Stimulated activated CD8-positive, alpha-beta memory T cell treated with anti-CD3 and anti-CD28 coated beads, Interleukin-15, amount 100 ng/mL, for 24 hours (primary cell): ENCODE data around the gene ATRN.
"Not testable (repeated sequence)": the region's sequence is repeated elsewhere in the genome, so short reads cannot be mapped to it uniquely, and the experiment has no call there.

Experiments
- DNase-seq: peaks from one replicate; pipeline ENCODE4 v3.0.0-alpha.2; 2020; ENCODE audit warnings: low read depth

Gene ATRN

GRCh38 chr20:3515379-3516170 lies 44.8 kb downstream of the ATRN start:
- DNase-seq = no peak

GRCh38 chr20:3521852-3522740 lies 51.3 kb downstream of the ATRN start:
- DNase-seq = no peak

GRCh38 chr20:3524696-3525095 lies 53.9 kb downstream of the ATRN start:
- DNase-seq = not testable (repeated sequence)

GRCh38 chr20:3532089-3532615 lies 61.3 kb downstream of the ATRN start:
- no peak for DNase-seq

- DNase-seq = not testable (repeated sequence)
Observed at GRCh38 chr20:3537733-3538132, 66.9 kb downstream of the ATRN start.

GRCh38 chr20:3539311-3540107 lies 68.7 kb downstream of the ATRN start:
- DNase-seq = no peak

GRCh38 chr20:3541887-3542721 lies 71.3 kb downstream of the ATRN start:
- no peak for DNase-seq

- no peak for DNase-seq
Observed at GRCh38 chr20:3543901-3544507, 73.2 kb downstream of the ATRN start.

- no peak for DNase-seq
Observed at GRCh38 chr20:3545401-3545925, 74.6 kb downstream of the ATRN start.

- DNase-seq = no peak
Observed at GRCh38 chr20:3547906-3548305, 77.1 kb downstream of the ATRN start.

GRCh38 chr20:3550837-3551236 lies 80.0 kb downstream of the ATRN start:
- no peak for DNase-seq

GRCh38 chr20:3551681-3552434 lies 81.0 kb downstream of the ATRN start:
- no peak for DNase-seq

GRCh38 chr20:3553663-3554062 lies 82.8 kb downstream of the ATRN start:
- DNase-seq = no peak

GRCh38 chr20:3557237-3557785 lies 86.5 kb downstream of the ATRN start:
- no peak for DNase-seq

- DNase-seq = no peak
Observed at GRCh38 chr20:3559231-3559630, 88.4 kb downstream of the ATRN start.

GRCh38 chr20:3559637-3560036 lies 88.8 kb downstream of the ATRN start:
- no peak for DNase-seq

GRCh38 chr20:3560162-3560561 lies 89.3 kb downstream of the ATRN start:
- no peak for DNase-seq

GRCh38 chr20:3560578-3560977 lies 89.8 kb downstream of the ATRN start:
- no peak for DNase-seq

GRCh38 chr20:3563133-3563532 lies 92.3 kb downstream of the ATRN start:
- no peak for DNase-seq
